ENCODE data around the gene PPM1F. TPM values are rescaled to one million over a fixed set of nuclear protein-coding genes. Genes with fewer than 3 reads are reported as not detected.

Gene PPM1F
- polyA plus RNA-seq, 1 donor (not counting 4 experiments of a cell fraction or from before 2014, with no cell fraction given), result 18.2 TPM

DNA sequence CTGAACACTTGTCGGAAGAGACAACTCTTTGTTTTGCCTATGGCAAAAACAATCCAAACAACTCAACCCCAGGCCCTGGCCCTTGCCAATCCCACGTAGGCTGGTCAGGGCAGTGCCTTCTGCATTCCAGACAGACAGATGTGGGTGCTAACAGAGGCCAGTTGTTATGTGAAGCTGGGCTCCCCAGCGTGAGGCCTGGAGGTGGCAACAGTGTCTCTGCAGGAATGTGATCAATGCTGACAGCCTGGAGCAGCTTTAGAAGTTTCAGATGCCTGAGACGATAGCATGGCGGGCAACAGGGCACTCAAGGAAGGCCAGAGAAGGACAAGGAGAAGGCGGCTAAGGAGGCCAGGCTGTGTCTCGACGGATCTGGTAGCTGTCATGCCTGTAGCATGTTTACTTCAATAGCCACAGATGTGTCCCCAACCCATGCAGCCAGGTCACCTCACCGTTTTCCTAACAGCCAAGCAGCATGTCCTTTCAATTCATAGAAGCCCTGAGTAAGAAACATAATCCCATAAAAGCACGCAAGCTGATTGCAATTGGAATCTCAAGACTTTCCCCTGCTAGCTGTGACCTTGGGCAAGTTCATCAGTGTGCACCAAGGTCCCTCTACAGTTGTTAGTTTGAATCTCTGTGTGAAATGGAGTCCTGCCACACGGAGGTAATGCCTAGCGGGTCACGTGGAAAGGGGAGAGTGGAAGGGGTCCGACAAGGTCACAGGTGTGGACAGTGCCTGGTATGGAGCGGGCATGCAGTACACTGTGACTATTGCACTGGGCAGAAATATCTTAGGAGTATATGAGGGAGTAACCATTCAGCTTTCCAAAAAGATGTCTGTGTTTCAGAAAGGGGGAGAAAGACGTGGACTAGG is 14.2 kb upstream of the PPM1F start:
- H4K20me1 ChIP-seq (ENCODE audit: control insufficient read depth, extremely low read depth, insufficient read depth, low read length), result no peaks in the 10 kb centered on the region
- H3K9ac ChIP-seq (ENCODE audit: control insufficient read depth, extremely low read depth, insufficient read depth, low read length), result no peak overlapping the region
- TF ChIP-seq EZH2 (IDR thresholded peaks at IDR 0.05; ENCODE audit: low read length), result no peak
- TF ChIP-seq, protein P1, sequence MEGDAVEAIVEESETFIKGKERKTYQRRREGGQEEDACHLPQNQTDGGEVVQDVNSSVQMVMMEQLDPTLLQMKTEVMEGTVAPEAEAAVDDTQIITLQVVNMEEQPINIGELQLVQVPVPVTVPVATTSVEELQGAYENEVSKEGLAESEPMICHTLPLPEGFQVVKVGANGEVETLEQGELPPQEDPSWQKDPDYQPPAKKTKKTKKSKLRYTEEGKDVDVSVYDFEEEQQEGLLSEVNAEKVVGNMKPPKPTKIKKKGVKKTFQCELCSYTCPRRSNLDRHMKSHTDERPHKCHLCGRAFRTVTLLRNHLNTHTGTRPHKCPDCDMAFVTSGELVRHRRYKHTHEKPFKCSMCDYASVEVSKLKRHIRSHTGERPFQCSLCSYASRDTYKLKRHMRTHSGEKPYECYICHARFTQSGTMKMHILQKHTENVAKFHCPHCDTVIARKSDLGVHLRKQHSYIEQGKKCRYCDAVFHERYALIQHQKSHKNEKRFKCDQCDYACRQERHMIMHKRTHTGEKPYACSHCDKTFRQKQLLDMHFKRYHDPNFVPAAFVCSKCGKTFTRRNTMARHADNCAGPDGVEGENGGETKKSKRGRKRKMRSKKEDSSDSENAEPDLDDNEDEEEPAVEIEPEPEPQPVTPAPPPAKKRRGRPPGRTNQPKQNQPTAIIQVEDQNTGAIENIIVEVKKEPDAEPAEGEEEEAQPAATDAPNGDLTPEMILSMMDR (optimal IDR thresholded peaks at IDR 0.05 in 1 of 3, IDR thresholded peaks at IDR 0.05 in 1 of 3, conservative IDR thresholded peaks at IDR 0.05 in 1 of 3; ENCODE audit: extremely low read depth in 1 of 3, insufficient read depth in 2 of 3, low read length in 3 of 3), result no peak
- no peaks in the 10 kb centered on the region for H3K9me3 ChIP-seq (ENCODE audit: control insufficient read depth, low read depth, low read length)
- FAIRE-seq, result no peak
- peaks cover 6% of the 10 kb centered on the region for H3K4me1 ChIP-seq (ENCODE audit: control insufficient read depth, extremely low read depth, insufficient read depth, low read length)
- H3K9me1 ChIP-seq (ENCODE audit: control insufficient read depth, extremely low read depth, insufficient read depth, low read length), result no peaks in the 10 kb centered on the region
- H2AFZ ChIP-seq (ENCODE audit: control insufficient read depth, low read length), result no peak overlapping the region
- no peaks in the 10 kb centered on the region for H3K27me3 ChIP-seq (ENCODE audit: control insufficient read depth, extremely low read depth, insufficient read depth, low read length)
- H3K36me3 ChIP-seq (ENCODE audit: control insufficient read depth in 2 of 2, extremely low read depth in 1 of 2, insufficient read depth in 2 of 2, low read length in 2 of 2), result peaks cover 56 to 57% of the 10 kb centered on the region in 2 experiments
- DNase-seq (ENCODE audit: low read depth, low spot score), result no peak
- no peak overlapping the region for H3K4me2 ChIP-seq (ENCODE audit: control insufficient read depth, extremely low read depth, insufficient read depth, low read depth, low read length)
- H3K4me3 ChIP-seq (ENCODE audit: control insufficient read depth in 2 of 3, extremely low read depth in 1 of 3, insufficient read depth in 2 of 3, low read depth in 1 of 3, low read length in 3 of 3), result no peak overlapping the region
- dilution Hi-C loops (cut with MboI; ENCODE audit: extremely low pct_ligation_motif_present, low sequenced_read_pairs), result no loop called here
- H3K79me2 ChIP-seq (ENCODE audit: control insufficient read depth, insufficient read depth, low read length), result no peaks in the 10 kb centered on the region
- no peak overlapping the region for H3K27ac ChIP-seq (ENCODE audit: control insufficient read depth, insufficient read depth, low read length)

GRCh38 chr22:21965762-21966288 is 13.2 kb upstream of the PPM1F start:
- TF ChIP-seq, protein P1 (optimal IDR thresholded peaks at IDR 0.05 in 1 of 3, IDR thresholded peaks at IDR 0.05 in 1 of 3, conservative IDR thresholded peaks at IDR 0.05 in 1 of 3; ENCODE audit: extremely low read depth in 1 of 3, insufficient read depth in 2 of 3, low read length in 3 of 3), result no peak
- TF ChIP-seq EZH2 (IDR thresholded peaks at IDR 0.05; ENCODE audit: low read length), result no peak
- FAIRE-seq (no peak), DNase-seq (ENCODE audit: low read depth, low spot score) (no peak)
- Histone ChIP-seq H3K9ac (ENCODE audit: control insufficient read depth, extremely low read depth, insufficient read depth, low read length) (no peak overlapping the region), H3K27ac (ENCODE audit: control insufficient read depth, insufficient read depth, low read length) (no peak overlapping the region), H3K79me2 (ENCODE audit: control insufficient read depth, insufficient read depth, low read length) (no peaks in the 10 kb centered on the region), H3K4me1 (ENCODE audit: control insufficient read depth, extremely low read depth, insufficient read depth, low read length) (peaks cover 6% of the 10 kb centered on the region), H3K4me2 (ENCODE audit: control insufficient read depth, extremely low read depth, insufficient read depth, low read depth, low read length) (no peak overlapping the region), H3K36me3 (ENCODE audit: control insufficient read depth in 2 of 2, extremely low read depth in 1 of 2, insufficient read depth in 2 of 2, low read length in 2 of 2) (peaks cover 48 to 55% of the 10 kb centered on the region in 2 experiments), H2AFZ (ENCODE audit: control insufficient read depth, low read length) (no peak overlapping the region), H3K9me3 (ENCODE audit: control insufficient read depth, low read depth, low read length) (no peaks in the 10 kb centered on the region), H3K27me3 (ENCODE audit: control insufficient read depth, extremely low read depth, insufficient read depth, low read length) (no peaks in the 10 kb centered on the region), H3K4me3 (ENCODE audit: control insufficient read depth in 2 of 3, extremely low read depth in 1 of 3, insufficient read depth in 2 of 3, low read depth in 1 of 3, low read length in 3 of 3) (no peak overlapping the region), H4K20me1 (ENCODE audit: control insufficient read depth, extremely low read depth, insufficient read depth, low read length) (no peaks in the 10 kb centered on the region), H3K9me1 (ENCODE audit: control insufficient read depth, extremely low read depth, insufficient read depth, low read length) (no peaks in the 10 kb centered on the region)
- dilution Hi-C loops (cut with MboI; ENCODE audit: extremely low pct_ligation_motif_present, low sequenced_read_pairs), result no loop called here

Measured in keratinocyte (primary cell).